ENCODE measurements around the gene HNRNPDL. TPM values are rescaled to one million over a fixed set of nuclear protein-coding genes. Genes with fewer than 3 reads are reported as not detected.
A peak's percentile ranks its signal among the peaks of the same experiment; 100 is the strongest.

The HNRNPDL gene
- total and polyA plus RNA-seq, 2 experiments from 2014 or later = 243 to 354 TPM

GRCh38 chr4:82419451-82419850 is 10.8 kb downstream of the HNRNPDL start (continued):
- no peak for TF ChIP-seq EZH2phosphoT487 (IDR thresholded peaks at IDR 0.05; ENCODE audit: unreplicated experiment)
- TF ChIP-seq ETS1 (IDR thresholded peaks at IDR 0.05) = no peak
- no peak for TF ChIP-seq CREB1 (CRISPR knock-in tag; IDR thresholded peaks at IDR 0.05; ENCODE audit: low read depth)
- no peak for TF ChIP-seq POLR2AphosphoS5 (IDR thresholded peaks at IDR 0.05; ENCODE audit: low read depth)
- TF ChIP-seq EZH2 (IDR thresholded peaks at IDR 0.05; ENCODE audit: low read depth, unreplicated experiment) = no peak
- TF ChIP-seq REST (IDR thresholded peaks at IDR 0.05; ENCODE audit: unreplicated experiment) = no peak
- no peak for TF ChIP-seq JUNB (IDR thresholded peaks at IDR 0.05; ENCODE audit: unreplicated experiment)

GRCh38 chr4:82415922-82416365 is 14.3 kb downstream of the HNRNPDL start:
- no peak overlapping the region for H3K4me3 ChIP-seq
- no peaks in the 10 kb centered on the region for H3K36me3 ChIP-seq (ENCODE audit: insufficient read depth)
- TF ChIP-seq ZNF114 (CRISPR knock-in tag; IDR thresholded peaks at IDR 0.05) = 0 out of 2 replicates have a peak, but pooled peaks have one; percentile 71
- TF ChIP-seq STAT1 (IDR thresholded peaks at IDR 0.05; ENCODE audit: unreplicated experiment) = no peak
- no peak for TF ChIP-seq CTCF (conservative IDR thresholded peaks at IDR 0.05; ENCODE audit: low read depth in 2 of 2)
- no peak for TF ChIP-seq EZH2 (IDR thresholded peaks at IDR 0.05; ENCODE audit: low read depth, unreplicated experiment)
- peak; percentile 54; the same call in 1 of the 2 replicates for TF ChIP-seq ZNF462 (CRISPR knock-in tag; IDR thresholded peaks at IDR 0.05)
- TF ChIP-seq CREB1 (CRISPR knock-in tag; IDR thresholded peaks at IDR 0.05; ENCODE audit: low read depth) = no peak
- no peaks in the 10 kb centered on the region for H3K4me1 ChIP-seq (ENCODE audit: insufficient read depth)
- peaks cover 3% of the 10 kb centered on the region for H3K27me3 Mint-ChIP-seq (ENCODE audit: insufficient read depth, low read depth, poor library complexity)
- no peaks in the 10 kb centered on the region for H3F3A ChIP-seq (replicated peaks; ENCODE audit: low read depth)
- no peaks in the 10 kb centered on the region; the same call in none of the 2 replicates for H3K9me2 ChIP-seq (ENCODE audit: insufficient read depth)
- ATAC-seq = peak; percentile 83
- H3K27me3 ChIP-seq (ENCODE audit: insufficient read depth) = no peaks in the 10 kb centered on the region
- H3K4me3 Mint-ChIP-seq = no peak overlapping the region
- H3K79me2 ChIP-seq (replicated peaks; ENCODE audit: insufficient read depth) = no peaks in the 10 kb centered on the region
- no peak overlapping the region for H3K27ac Mint-ChIP-seq
- DNase-seq (ENCODE audit: low spot score) = peak; percentile 50
- peaks cover 6% of the 10 kb centered on the region; the same call in 2 of the 3 replicates for H3K9me3 Mint-ChIP-seq
- H2AFZ ChIP-seq = no peak overlapping the region
- no peaks in the 10 kb centered on the region for H4K20me1 ChIP-seq (replicated peaks; ENCODE audit: insufficient read depth)
- H3K4me1 Mint-ChIP-seq = peaks cover 3% of the 10 kb centered on the region; the same call in 2 of the 3 replicates
- H3K27ac ChIP-seq (ENCODE audit: low read depth) = no peak overlapping the region
- H3K36me3 Mint-ChIP-seq (ENCODE audit: low read depth) = 0 out of 3 replicates have a peak, but pooled peaks cover 2% of the 10 kb centered on the region
- H3K4me2 ChIP-seq = no peak overlapping the region

All from GM23338 (cell line).